Right ventricle myocardium inferior (tissue), 1 donor: ENCODE results near the gene SREBF2. TPM values are rescaled to one million over a fixed set of nuclear protein-coding genes. Genes with fewer than 3 reads are reported as not detected.
"Not testable (repeated sequence)": the region's sequence is repeated elsewhere in the genome, so short reads cannot be mapped to it uniquely, and the experiment has no call there.

Experiments
- ATAC-seq: fragments of 200-7000 bp; cut with Tn5 transposase; one replicate; pipeline ENCODE4 v1.9.1; 2020; ENCODE audit warnings: mild to moderate bottlenecking, moderate library complexity
- DNase-seq: peaks from one replicate; pipeline ENCODE4 v3.0.0; 2021; ENCODE audit errors: missing footprints
- intact Hi-C: fragments of 100-400 bp; cut with DNase I; formaldehyde crosslinking; loops from one replicate; pipeline ENCODE4 v1.11.0; 2022
- total RNA-seq: library from RNA; stranded (reverse); fragmentation: NEBNext Ultra II Directional; extraction: Animal tissue kit (Norgen Biotek cat#: 25700); gene quantifications from one replicate; pipeline ENCODE4 v1.2.1, GENCODE V29; 2021
- donor health status: DM: no; HTN: yes; CAD: no; lungs with severe emphysema.

The SREBF2 gene
- total RNA-seq, 1 donor from 2014 or later = 75.5 TPM

DNA sequence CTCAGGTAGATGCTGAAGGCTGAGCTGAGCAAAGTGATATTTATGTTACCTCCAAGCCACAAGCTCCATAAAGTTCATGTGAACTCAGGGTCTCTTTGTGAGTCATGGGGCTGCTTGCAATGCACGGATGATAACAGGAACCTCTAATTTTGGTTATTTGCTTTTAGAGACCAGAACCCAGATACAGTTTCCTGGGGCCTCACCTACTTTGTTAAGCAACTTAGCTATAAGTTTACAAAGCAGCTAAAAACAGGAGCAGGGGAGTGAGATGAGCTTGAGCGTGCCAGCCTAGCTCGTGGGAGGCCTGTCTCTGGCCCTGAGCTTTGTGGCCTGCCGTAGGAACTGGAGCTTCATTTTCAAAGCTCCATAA, 29.2 kb downstream of the SREBF2 start:
- intact Hi-C loops = no loop called here
- no peak for DNase-seq
- peak; percentile 6 for ATAC-seq

DNA sequence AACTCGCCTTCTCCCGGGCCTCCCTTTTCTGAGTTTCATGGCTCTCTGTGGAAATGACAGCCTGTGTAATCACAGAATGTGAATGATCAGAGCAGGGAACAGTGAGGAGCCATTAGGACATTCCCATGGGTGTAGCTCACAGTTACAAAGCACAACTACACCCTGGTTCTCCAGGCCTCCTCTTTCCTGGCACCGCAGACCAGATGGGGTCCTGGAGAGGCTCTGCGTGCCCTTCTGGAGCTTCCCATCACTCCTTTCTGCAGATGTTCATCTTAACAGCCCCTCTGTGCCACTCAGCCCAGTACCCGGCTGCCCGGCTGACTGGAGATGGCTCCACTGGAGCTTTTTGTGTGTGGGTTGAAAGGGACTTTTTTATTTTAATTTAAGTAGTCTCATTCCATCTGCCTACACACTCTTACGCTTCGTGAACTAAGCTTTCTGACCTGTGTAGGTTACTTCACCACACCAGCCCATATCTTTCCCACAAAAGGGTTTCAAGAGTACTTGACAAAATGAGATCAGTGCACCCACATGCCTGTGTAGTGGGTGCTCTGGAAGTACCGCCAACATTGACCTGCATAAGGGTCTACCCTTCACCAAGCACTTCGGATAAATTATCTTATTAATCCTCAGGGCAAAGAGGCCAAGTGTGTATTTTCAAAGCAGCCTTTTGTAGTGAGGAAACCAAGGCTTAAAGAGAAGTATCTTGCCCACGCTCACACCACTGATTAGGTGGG, 29.8 kb downstream of the SREBF2 start:
- intact Hi-C loops = no loop called here
- DNase-seq = no peak
- peak; percentile 42 for ATAC-seq

DNA sequence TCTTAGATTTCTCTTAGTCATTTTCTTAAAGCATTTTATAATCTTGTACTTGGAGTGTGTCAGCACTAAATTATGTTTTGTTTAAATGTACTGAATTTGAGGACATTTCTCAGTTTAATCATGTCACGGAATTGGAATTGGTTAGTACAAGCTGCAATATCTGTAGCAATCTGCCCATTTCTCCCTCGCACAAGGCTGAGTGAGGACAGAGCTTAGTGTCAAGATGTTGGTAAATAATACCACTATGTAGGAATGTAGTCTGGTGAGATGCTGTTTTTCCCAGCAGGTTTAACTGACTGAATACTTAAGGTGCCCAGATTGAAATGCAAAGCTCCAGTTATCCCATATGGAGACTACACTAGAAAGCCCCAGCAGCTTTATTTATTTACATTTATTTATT, 30.6 kb downstream of the SREBF2 start:
- DNase-seq = no peak
- intact Hi-C loops = no loop called here
- no peak for ATAC-seq

DNA sequence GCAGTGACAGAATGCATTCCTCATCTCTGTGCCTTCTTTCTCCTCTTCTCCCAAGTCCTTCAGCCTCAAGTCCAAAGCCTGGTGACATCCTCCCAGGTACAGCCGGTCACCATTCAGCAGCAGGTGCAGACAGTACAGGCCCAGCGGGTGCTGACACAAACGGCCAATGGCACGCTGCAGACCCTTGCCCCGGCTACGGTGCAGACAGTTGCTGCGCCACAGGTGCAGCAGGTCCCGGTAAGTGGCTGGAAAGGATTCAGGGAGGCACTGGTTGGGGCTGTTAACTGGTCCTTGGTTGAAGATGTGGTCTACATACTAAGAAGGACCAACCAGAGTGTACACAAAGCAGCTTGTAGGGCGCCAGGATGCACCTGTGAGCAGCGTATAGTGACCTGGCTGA, 35.7 kb downstream of the SREBF2 start:
- no peak for DNase-seq
- intact Hi-C loops = no loop called here
- no peak for ATAC-seq

DNA sequence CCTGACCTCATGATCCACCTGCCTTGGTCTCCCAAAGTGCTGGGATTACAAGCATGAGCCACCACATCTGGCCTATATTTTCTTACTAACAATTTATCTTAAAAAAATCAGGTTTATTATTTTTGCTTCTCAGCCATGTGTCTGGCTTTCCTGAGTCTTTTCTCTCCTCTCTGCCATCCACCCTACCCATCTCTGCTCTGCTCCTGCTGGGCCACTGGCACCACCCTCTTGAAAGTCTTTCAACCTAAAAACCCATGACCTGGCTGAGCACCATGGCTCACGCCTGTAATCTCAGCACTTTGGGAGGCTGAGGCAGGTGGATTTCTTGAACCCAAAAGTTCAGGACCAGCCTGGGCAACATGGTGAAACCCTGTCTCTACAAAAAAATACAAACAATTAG, 37.2 kb downstream of the SREBF2 start:
- not testable (repeated sequence) for ATAC-seq

DNA sequence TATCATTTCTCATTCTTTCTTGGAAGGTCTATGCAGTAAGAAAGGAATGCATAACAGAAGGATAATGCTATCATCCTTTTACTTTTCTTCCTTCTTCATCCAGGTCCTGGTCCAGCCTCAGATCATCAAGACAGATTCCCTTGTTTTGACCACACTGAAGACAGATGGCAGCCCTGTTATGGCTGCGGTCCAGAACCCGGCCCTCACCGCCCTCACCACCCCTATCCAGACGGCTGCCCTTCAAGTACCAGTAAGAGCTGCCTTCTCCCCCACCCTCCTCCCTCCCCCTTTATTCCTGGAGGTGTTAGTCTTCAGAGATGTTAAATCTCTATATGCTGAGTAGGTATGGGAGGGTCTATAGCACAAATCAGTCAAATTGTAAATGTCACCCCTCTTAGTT, 37.9 kb downstream of the SREBF2 start:
- intact Hi-C loops = loop anchor here (5.0 kb wide), 1 partner anchor 38 kb away; the partner anchor contains the start of gene SREBF2
- DNase-seq (no peak), ATAC-seq (no peak)

More for the DNA sequence above, 37.2 kb downstream of the SREBF2 start:
- not testable (repeated sequence) for DNase-seq
- intact Hi-C loops = loop anchor here (5.0 kb wide), 1 partner anchor 38 kb away; the partner anchor contains the start of gene SREBF2

DNA sequence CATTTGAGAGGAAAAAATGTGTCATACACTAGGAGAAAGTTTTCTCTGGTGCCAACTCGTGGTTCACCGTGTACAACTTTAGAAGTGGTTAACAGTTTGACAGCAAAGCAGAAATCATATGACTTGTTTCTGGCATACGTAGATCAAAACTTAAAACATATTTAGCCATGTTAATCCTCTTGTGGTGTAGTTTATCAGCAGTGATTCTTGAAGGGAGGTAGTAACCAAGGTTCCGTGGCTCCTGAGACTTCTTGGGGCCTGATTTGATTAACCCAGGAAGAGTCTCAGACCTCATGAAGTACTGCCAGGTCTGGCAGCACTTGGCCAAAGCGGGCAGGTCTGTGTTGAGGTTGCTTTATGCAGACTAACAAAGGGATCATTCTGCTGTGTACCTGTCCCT, 40.5 kb downstream of the SREBF2 start:
- intact Hi-C loops = loop anchor here (5.0 kb wide), 1 partner anchor 41 kb away; the partner anchor contains the start of gene SREBF2
- ATAC-seq = peak; percentile 31
- no peak for DNase-seq

DNA sequence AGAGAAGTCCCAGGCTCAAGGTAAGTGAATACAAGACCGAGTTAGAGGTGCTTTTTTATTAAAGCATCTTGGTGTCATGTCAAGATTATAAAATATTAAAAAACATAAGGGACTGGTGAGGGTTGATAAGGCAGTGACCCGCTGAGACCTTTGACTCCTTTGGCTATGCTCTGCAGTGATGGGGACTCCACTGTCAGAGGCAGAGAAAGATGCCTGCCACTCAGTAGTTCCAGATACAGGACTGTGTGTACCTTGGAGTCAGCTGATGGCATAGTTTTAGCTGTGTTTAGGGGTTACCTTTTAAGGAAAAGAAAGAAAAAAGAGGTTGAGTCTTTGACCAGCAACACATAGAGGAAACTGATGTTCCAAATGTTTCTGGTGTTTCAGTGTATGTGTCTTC, 41.2 kb downstream of the SREBF2 start:
- DNase-seq = no peak
- ATAC-seq = peak; percentile 40
- intact Hi-C loops = loop anchor here (5.0 kb wide), 1 partner anchor 42 kb away; the partner anchor contains the start of gene SREBF2

DNA sequence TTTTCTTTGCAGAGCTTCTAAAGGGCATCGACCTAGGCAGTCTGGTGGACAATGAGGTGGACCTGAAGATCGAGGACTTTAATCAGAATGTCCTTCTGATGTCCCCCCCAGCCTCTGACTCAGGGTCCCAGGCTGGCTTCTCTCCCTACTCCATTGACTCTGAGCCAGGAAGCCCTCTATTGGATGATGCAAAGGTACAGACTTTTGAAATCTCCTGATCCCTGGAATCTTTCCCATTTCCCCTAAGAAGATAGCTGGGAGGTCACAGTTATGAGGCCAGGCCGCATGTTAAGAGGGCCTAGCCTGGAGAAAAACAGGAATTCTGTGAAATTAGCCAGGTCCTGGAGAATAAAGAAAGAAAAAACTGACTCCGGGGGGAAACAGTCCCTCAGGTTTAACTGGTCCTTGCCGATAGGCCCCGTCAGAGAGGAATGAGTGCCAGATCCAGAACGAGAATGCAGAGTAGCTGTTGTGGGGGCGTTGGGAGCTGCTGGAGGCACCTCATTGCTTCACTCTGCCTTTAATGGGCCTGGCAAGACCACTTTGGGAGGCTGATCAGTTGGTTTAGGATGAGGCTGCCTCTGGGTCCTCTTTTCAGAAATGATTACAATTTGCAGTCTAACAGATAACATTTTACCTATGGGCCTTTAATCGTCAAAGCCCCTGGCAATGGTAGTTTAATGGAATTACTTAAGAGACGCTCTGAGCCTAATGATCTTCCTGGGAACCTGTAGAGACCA, 42.8 kb downstream of the SREBF2 start:
- intact Hi-C loops = no loop called here
- DNase-seq (no peak), ATAC-seq (no peak)

DNA sequence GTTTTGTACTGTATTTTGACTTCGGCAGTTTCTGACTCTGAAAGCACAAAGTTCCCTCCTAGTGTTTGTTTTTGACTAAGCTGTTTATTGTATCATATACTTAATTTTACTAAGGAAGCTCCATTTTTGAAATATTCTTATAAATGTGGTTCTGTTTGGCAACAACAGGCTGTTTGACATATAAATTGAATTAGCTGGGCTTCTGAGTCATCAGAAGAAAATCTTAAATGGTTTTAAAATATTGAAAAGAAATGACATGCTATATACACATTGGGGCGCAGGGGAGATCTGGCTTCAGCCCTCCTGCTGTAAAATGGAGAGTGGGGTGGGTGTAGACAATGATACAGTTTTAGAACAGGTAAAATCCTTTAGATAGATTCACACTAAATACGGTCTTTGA, 43.4 kb downstream of the SREBF2 start:
- intact Hi-C loops = no loop called here
- DNase-seq (no peak), ATAC-seq (no peak)

DNA sequence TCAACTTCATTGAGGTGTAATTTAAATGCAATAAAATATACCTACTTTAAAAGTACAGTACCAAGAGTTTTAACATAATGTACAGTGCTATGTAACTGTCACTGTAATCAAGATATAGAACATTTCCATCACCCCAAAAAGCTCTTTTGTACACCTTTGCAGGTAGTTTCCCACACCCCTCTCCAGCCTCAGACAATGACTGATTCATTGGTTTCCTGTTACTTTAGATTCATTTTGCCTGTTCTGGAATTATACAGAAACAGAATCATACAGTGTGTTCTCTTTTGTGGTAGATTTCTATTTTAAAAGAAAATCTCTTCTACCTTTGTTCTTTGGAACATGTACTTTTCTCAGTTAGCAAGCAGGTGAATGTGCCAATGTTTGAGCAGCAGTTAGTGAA, 43.8 kb downstream of the SREBF2 start:
- intact Hi-C loops = no loop called here
- DNase-seq (no peak), ATAC-seq (no peak)

DNA sequence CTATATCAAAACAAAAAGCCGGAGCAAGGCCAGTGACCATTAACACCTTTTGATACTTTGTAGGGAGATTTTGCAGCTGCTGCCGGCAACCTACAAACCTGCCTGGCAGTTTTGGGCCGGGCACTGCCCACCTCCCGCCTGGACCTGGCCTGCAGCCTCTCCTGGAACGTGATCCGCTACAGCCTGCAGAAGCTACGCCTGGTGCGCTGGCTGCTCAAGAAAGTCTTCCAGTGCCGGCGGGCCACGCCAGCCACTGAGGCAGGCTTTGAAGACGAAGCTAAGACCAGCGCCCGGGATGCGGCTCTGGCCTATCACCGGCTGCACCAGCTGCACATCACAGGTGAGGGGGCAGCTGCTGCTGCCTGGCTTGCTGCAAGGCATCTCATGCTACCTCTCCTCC, 47.7 kb downstream of the SREBF2 start:
- intact Hi-C loops = no loop called here
- no peak for ATAC-seq
- no peak for DNase-seq

DNA sequence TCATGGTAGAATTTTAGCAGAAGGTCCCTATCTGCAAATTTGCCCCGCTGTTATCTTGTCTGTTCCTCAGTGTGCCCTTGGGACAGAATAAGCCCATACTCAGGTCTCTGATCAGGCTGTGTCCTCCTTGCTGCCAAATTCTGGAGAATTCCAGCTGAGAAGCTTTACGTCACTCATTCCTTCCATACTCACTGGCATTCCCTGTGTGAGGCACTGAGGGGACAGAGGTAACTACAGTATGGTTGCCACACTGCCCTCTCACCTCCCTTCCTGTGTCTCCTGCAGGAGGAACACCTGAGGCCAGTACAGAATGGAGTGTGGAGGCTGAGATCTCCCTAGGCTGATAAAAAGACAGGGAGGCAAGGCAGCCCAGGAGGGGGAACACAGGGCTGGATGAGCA, 50.5 kb downstream of the SREBF2 start:
- ATAC-seq (peak; percentile 18), DNase-seq (no peak)
- intact Hi-C loops = no loop called here

DNA sequence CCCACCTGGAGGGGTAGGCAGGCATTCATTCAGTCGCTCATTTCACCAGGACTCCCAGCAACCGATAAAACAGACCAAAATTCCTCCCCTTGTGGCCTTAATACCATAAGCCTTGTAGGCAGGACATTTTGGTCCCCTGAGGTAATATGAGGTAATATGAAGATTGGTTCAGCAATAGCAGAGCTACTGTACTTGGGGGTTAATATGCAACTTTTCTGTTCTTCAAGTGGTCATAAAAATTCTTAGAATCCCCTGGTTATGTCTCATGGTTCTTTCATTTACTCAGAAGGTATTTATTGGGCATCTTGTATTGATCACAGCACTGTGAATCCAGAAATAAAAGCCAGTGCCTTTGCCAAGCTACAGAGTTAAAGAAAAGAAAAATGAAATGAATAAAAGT, 52.2 kb downstream of the SREBF2 start:
- ATAC-seq = no peak
- intact Hi-C loops = no loop called here
- DNase-seq = no peak

DNA sequence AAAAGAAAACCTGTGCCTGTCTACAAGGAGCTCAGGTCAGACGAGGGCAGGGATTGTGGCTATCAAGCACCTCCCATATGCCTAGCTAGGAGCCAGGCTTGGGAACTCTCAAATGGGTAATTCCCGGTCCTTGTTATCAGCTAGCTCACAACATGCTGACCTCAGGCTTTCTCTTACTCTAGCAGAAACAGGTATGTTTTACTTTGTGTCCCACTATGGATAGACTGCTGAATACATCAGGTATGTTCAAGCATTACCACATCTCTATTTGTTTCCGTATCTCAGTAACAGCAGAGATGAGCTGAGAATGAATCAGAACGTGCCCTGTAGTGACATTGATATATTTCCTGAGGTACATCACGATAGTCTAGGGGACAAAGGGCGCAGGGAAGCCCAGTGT, 52.6 kb downstream of the SREBF2 start:
- DNase-seq (no peak), ATAC-seq (no peak)
- intact Hi-C loops = no loop called here

DNA sequence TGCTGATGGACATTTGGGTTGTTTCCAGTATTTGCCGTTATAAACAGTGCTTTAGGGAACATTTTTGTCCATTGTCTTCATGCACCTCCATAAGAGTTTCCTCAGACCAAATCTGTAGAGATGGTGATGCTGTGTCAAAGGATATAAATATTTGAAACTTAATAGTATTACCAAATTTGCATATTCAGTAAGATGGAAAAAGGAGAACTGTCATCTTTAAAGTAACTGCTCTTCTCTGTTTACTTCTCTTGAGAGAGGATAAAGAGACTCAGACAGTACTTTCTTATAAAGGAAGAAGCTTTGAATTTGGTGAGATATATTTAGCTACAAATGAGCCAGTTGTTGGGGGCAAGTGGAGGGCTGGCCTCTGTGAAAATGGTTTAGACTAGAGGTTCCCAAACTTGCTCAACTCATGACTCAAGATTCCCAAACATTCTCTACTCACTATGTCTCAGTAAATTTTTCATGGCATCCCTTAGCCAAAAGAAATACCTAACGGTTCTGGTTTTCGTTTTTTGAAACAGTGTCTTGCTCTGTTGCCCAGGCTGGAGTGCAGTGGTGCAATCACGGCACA, 55.8 kb downstream of the SREBF2 start:
- DNase-seq (no peak), ATAC-seq (no peak)
- intact Hi-C loops = no loop called here

DNA sequence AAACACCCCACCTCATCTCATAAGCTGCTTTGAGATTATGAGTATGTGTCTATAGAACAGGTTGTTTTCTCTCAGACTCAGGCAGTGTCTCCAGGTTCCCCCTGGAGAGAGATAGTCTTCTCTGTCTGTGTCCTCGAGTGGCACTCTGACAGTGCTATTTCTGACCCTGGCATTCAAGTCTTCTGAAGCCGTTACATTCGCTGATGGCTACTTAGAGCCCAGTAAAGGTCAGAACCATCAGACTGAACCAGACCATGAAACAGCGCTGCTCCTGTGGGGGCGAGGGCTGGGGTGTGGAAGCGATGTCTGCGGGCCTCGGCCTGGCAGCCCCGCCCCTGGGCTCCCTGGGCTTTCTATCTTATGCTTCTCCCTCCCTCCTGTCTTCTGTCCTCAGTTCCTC, 58.5 kb downstream of the SREBF2 start:
- ATAC-seq (peak; percentile 57), DNase-seq (no peak)
- intact Hi-C loops = no loop called here

DNA sequence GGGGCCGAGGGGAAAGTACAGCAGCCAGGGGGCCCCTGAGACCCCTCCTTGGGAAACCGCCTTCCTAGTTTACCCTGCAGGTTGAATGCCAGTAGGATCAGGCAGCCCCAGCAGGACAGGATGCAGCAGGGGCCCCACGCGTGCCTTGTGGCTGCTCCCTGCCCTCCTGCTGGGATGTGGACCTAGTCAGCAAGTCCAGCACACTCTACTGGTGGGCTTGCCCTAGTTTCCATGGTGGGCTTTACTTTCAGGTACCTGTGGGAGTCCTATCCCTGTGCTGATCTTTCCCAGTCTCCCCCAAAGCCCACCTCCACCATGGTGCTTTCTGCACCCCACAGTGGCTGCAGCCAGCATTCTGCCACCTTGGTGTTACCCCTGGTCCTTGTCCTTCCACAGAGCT, 59.8 kb downstream of the SREBF2 start:
- intact Hi-C loops = no loop called here
- ATAC-seq = no peak
- DNase-seq = peak; percentile 1

DNA sequence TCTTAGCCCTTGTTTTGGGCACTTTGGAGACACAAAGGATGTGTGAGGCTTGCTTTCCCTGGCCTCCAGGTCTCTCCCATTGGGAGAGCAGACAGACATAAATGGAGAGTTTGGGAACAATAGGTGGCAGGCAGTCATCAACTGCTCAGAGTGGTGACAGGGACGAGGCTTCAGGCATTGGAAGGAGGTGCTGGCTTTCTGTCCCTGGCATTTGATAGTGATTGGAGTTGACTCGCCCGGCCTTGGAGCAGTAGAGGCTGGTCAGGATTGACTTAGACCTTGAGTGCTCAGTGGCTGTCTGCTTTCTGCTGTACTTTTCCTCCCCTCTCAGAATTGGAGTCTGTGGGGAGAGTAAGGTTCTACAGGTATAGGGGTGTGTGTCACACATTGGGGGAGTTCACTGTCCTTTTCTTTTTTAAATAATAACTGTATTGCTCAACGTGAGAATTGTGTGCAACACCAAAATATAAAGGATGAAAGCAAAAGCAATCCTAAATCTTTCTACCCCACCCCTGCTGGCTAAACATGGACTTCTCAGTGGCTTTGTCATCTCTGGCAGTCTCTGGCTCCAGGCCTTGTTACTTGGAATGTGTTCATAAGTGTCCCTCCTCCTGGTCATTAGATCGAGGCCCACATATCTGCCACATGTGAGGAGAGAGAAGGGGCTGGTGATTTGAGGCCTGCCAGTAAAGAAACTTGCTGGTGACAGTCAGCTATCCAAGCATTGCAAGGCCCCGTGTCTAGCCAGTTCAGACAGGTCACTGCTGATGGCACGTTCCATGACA, 60.9 kb downstream of the SREBF2 start:
- ATAC-seq = peak; percentile 71

More for the DNA sequence above, 60.9 kb downstream of the SREBF2 start:
- DNase-seq = peak; percentile 9
- intact Hi-C loops = no loop called here
